H1 (cell line): ENCODE measurements around the gene ARHGAP23. TPM values are rescaled to one million over a fixed set of nuclear protein-coding genes. Genes with fewer than 3 reads are reported as not detected.

Source experiments
- CTCF ChIA-PET: fragments of 300-600 bp; sonication (Branson Sonifier 250); formaldehyde crosslinking; loops from one replicate; lab custom pipeline; 2021; ENCODE audit not compliant: partially characterized antibody; lab: Charles Lee
- POLR2A ChIA-PET: fragments of 300-600 bp; sonication (Branson Sonifier 250); formaldehyde crosslinking; loops from one replicate; lab custom pipeline; 2021; ENCODE audit warnings: inconsistent platforms; ENCODE audit not compliant: partially characterized antibody; lab: Charles Lee
- DNase-seq, 2 experiments: peaks; one replicate each; pipeline versions ENCODE4 v3.0.0 to v3.0.0-alpha.2; 2010 to 2022; ENCODE audit warnings: low spot score in 2 of 2, low read depth in 1 of 2, mixed read lengths in 1 of 2
- FAIRE-seq: peaks from 2 replicates; lab custom pipeline; 2011; peaks lifted over from hg19 to GRCh38; lab: Jason Lieb, UNC
- H2AFZ ChIP-seq: 2 replicates; pipeline ENCODE4 v1.8.1; 2012; ENCODE audit warnings: low read length, inconsistent platforms
- H2AK5ac ChIP-seq: 2 replicates; pipeline ENCODE4 v1.6.1; 2013; ENCODE audit warnings: low read depth, low read length
- H2BK120ac ChIP-seq: replicated peaks from 2 replicates; pipeline ENCODE3; 2013; ENCODE audit warnings: low read depth, low read length, inconsistent platforms
- H2BK12ac ChIP-seq: 2 replicates; pipeline ENCODE4 v1.6.1; 2013; ENCODE audit warnings: low read depth, low read length
- H2BK15ac ChIP-seq: 2 replicates; pipeline ENCODE4 v1.6.1; 2013; ENCODE audit warnings: low read length
- H2BK20ac ChIP-seq: 2 replicates; pipeline ENCODE4 v1.6.1; 2013; ENCODE audit warnings: low read length
- H2BK5ac ChIP-seq: 2 replicates; pipeline ENCODE4 v1.6.1; 2013; ENCODE audit warnings: low read depth, low read length
- H3K14ac ChIP-seq: 2 replicates; pipeline ENCODE4 v1.6.1; 2013; ENCODE audit warnings: inconsistent platforms; ENCODE audit not compliant: insufficient read length
- H3K18ac ChIP-seq: 2 replicates; pipeline ENCODE4 v1.6.1; 2013; ENCODE audit warnings: low read length; ENCODE audit errors: extremely low read depth
- H3K23ac ChIP-seq: 2 replicates; pipeline ENCODE4 v1.6.1; 2013; ENCODE audit warnings: inconsistent platforms; ENCODE audit not compliant: insufficient read length
- H3K23me2 ChIP-seq: 2 replicates; pipeline ENCODE4 v1.6.1; 2013; ENCODE audit warnings: low read depth, low read length
- H3K27ac ChIP-seq: 2 replicates; pipeline ENCODE4 v1.6.1; 2011; ENCODE audit warnings: low read depth, low read length, inconsistent platforms
- H3K27me3 ChIP-seq, 4 experiments: replicated peaks in 1 of 4; 1 replicate in 1 of 4; 2 replicates in 3 of 4; pipeline versions ENCODE4 v1.6.1 to v1.8.1; 2011 to 2013; ENCODE audit warnings: low read length in 3 of 4, mild to moderate bottlenecking in 3 of 4, inconsistent platforms in 2 of 4, mixed read lengths in 2 of 4, moderate library complexity in 1 of 4; ENCODE audit not compliant: control insufficient read depth in 3 of 4, insufficient read depth in 3 of 4; ENCODE audit errors: extremely low read depth in 1 of 4
- H3K36me3 ChIP-seq, 4 experiments: 2 replicates each; pipeline versions ENCODE4 v1.6.1 to v1.8.1; 2011 to 2013; ENCODE audit warnings: mild to moderate bottlenecking in 4 of 4, low read length in 3 of 4, moderate library complexity in 2 of 4, control low read depth in 1 of 4, inconsistent platforms in 1 of 4; ENCODE audit not compliant: insufficient read depth in 4 of 4, control insufficient read depth in 2 of 4
- H3K4ac ChIP-seq: replicated peaks from 2 replicates; pipeline ENCODE3; 2013; ENCODE audit warnings: low read length, low read depth, mixed read lengths, inconsistent platforms; ENCODE audit not compliant: insufficient read length
- H3K4me1 ChIP-seq, 4 experiments: replicated peaks in 1 of 4; 1 replicate in 1 of 4; 2 replicates in 3 of 4; pipeline versions ENCODE4 v1.6.1 to v1.8.1; 2011 to 2013; ENCODE audit warnings: low read length in 3 of 4, inconsistent platforms in 2 of 4, mixed read lengths in 1 of 4; ENCODE audit not compliant: insufficient read depth in 4 of 4, control insufficient read depth in 3 of 4
- H3K4me2 ChIP-seq, 2 experiments: 2 replicates each; pipeline versions ENCODE4 v1.6.1 to v1.8.1; 2011 to 2013; ENCODE audit warnings: low read depth in 2 of 2, low read length in 2 of 2, control low read depth in 1 of 2, inconsistent platforms in 1 of 2, mild to moderate bottlenecking in 1 of 2; ENCODE audit not compliant: insufficient read depth in 1 of 2
- H3K4me3 ChIP-seq, 4 experiments: fragments of 200-600, 300-600 bp in 1 of 4; sonication (generic), shearing (Covaris generic), sonication (Bioruptor Twin) in 1 of 4; 2 replicates each; pipeline versions ENCODE4 v1.5.1 to v1.8.1; 2011 to 2016; ENCODE audit warnings: low read length in 4 of 4, low read depth in 3 of 4, control low read depth in 2 of 4, inconsistent platforms in 2 of 4, mild to moderate bottlenecking in 2 of 4, mixed read lengths in 1 of 4, moderate library complexity in 1 of 4; ENCODE audit not compliant: insufficient read depth in 2 of 4; ENCODE audit errors: extremely low read depth in 1 of 4
- H3K56ac ChIP-seq: replicated peaks from 2 replicates; pipeline ENCODE3; 2013; ENCODE audit warnings: low read depth, mild to moderate bottlenecking, mixed read lengths, low read length, inconsistent platforms; ENCODE audit not compliant: insufficient read length
- H3K79me1 ChIP-seq: 2 replicates; pipeline ENCODE4 v1.6.1; 2013; ENCODE audit warnings: low read depth, low read length, control low read depth
- H3K79me2 ChIP-seq, 2 experiments: 2 replicates each; pipeline versions ENCODE4 v1.6.1 to v1.8.1; 2012 to 2013; ENCODE audit warnings: low read length in 2 of 2, mild to moderate bottlenecking in 2 of 2, inconsistent platforms in 1 of 2; ENCODE audit not compliant: insufficient read depth in 2 of 2, control insufficient read depth in 1 of 2
- H3K9ac ChIP-seq, 4 experiments: replicated peaks in 1 of 4; 1 replicate in 1 of 4; 2 replicates in 3 of 4; pipeline versions ENCODE4 v1.6.1 to v1.8.1; 2011 to 2013; ENCODE audit warnings: low read depth in 3 of 4, low read length in 3 of 4, control low read depth in 2 of 4, mild to moderate bottlenecking in 2 of 4, moderate library complexity in 2 of 4, inconsistent platforms in 1 of 4; ENCODE audit errors: extremely low read depth in 1 of 4
- H3K9me3 ChIP-seq, 2 experiments: 2 replicates each; pipeline versions ENCODE4 v1.6.1 to v1.8.1; 2012 to 2013; ENCODE audit warnings: mild to moderate bottlenecking in 2 of 2, moderate library complexity in 2 of 2, control low read depth in 1 of 2, inconsistent platforms in 1 of 2, low read depth in 1 of 2, low read length in 1 of 2, mixed read lengths in 1 of 2; ENCODE audit not compliant: insufficient read depth in 2 of 2
- H4K20me1 ChIP-seq, 2 experiments: replicated peaks in 1 of 2; 2 replicates each; pipeline versions ENCODE3 to v1.8.1; 2011 to 2013; ENCODE audit warnings: inconsistent platforms in 2 of 2, low read length in 2 of 2, mild to moderate bottlenecking in 1 of 2; ENCODE audit not compliant: insufficient read depth in 2 of 2, control insufficient read depth in 1 of 2
- H4K5ac ChIP-seq: 2 replicates; pipeline ENCODE4 v1.6.1; 2013; ENCODE audit warnings: low read length, low read depth, mixed read lengths, inconsistent platforms; ENCODE audit not compliant: insufficient read length
- H4K8ac ChIP-seq: 2 replicates; pipeline ENCODE4 v1.8.0; 2013; ENCODE audit warnings: mild to moderate bottlenecking, moderate library complexity, low read length, inconsistent platforms; ENCODE audit not compliant: insufficient read depth; ENCODE audit errors: extremely low read depth
- H4K91ac ChIP-seq: replicated peaks from 2 replicates; pipeline ENCODE3; 2013; ENCODE audit warnings: low read length, mixed read lengths, inconsistent platforms; ENCODE audit not compliant: insufficient read length
- ASH2L ChIP-seq: fragments of 200-600, 300-600 bp; sonication (generic); IDR thresholded peaks from one replicate; pipeline ENCODE4 v1.7.1; 2017; ENCODE audit warnings: low read length
- CBX5 ChIP-seq: fragments of 300-800, 300-1000 bp; sonication (generic); IDR thresholded peaks from 2 replicates; pipeline ENCODE4 v1.7.1; 2016; ENCODE audit warnings: antibody characterized with exemption, low read length, low read depth
- KDM5A ChIP-seq: fragments of 200-600 bp; IDR thresholded peaks from 2 replicates; pipeline ENCODE4 v1.7.1; 2012; ENCODE audit warnings: mild to moderate bottlenecking, low read length, inconsistent platforms, mixed read lengths
- SIX5 ChIP-seq: IDR thresholded peaks from 2 replicates; pipeline ENCODE4 v1.6.1; 2011; ENCODE audit warnings: mild to moderate bottlenecking, low read depth, low read length
- WGBS, 2 experiments: shearing (Covaris generic) in 1 of 2; methylation state at CpG; one replicate each; pipeline versions ENCODE4 v1.1.6 to v1.1.7; 2013 to 2015; ENCODE audit warnings: low lambda C conversion rate in 2 of 2, mixed read lengths in 2 of 2, inconsistent platforms in 1 of 2, low coverage in 1 of 2, missing lambda C conversion rate in 1 of 2; ENCODE audit not compliant: insufficient replicate concordance in 2 of 2, insufficient coverage in 1 of 2, insufficient read length in 1 of 2; ENCODE audit errors: extremely low coverage in 1 of 2, missing lambda C conversion rate in 1 of 2; 5-methylcytosine and 5-hydroxymethylcytosine counted together
- polyA plus RNA-seq, 7 experiments: library from polyadenylated mRNA; depleted of rRNA in 3 of 7; stranded (reverse) in 5 of 7; unstranded in 2 of 7; fragments of >200 nt in 5 of 7; fragments of 200-250 nt in 2 of 7; gene quantifications; 1 replicate in 5 of 7; 2 replicates in 1 of 7; 4 replicates in 1 of 7; pipeline versions ENCODE4 v1.2.1 to v1.2.3, GENCODE V29; 2011 to 2013; ENCODE audit warnings: missing spikeins in 2 of 7, mixed read lengths in 2 of 7
- total RNA-seq: library from RNA; stranded (reverse); fragmentation: NEBNext Ultra II Directional; extraction: Animal tissue kit (Norgen Biotek cat#: 25700); gene quantifications from 2 replicates; pipeline ENCODE4 v1.2.1, GENCODE V29; 2021

Gene ARHGAP23
- total and polyA plus RNA-seq, 2 of the 8 experiments (the other 6 are each of a cell fraction or from before 2014, with no cell fraction given): 16.3 to 107 TPM

- no peak overlapping the region for H3K4me3 ChIP-seq
- no peak overlapping the region for H4K91ac ChIP-seq
- no peak overlapping the region for H3K27ac ChIP-seq
- ChIA-PET CTCF (interaction anchor here (0.6 to 3.4 kb wide), 17 partner anchors 9 to 544 kb away, joined by 3 to 11 read pairs (median 4); no protein-coding TSS in a partner anchor), POLR2A (interaction anchor here (0.6 to 3.5 kb wide), 7 partner anchors 10 to 58 kb away, joined by 3 to 30 read pairs (median 4); no protein-coding TSS in a partner anchor)
- H3K4me1 ChIP-seq: peaks cover 0 to 11% (median 5%) of the 10 kb centered on the region in 4 experiments; a peak in 5 of 7 replicates
- no peak for DNase-seq
- peaks cover 9 to 34% of the 10 kb centered on the region in 2 experiments for H4K20me1 ChIP-seq
- H2BK12ac ChIP-seq: no peak overlapping the region
- no peak for FAIRE-seq
- no peak overlapping the region for H3K56ac ChIP-seq
- H3K4ac ChIP-seq: no peak overlapping the region
- H2BK15ac ChIP-seq: no peak overlapping the region
- H3K18ac ChIP-seq: no peak overlapping the region
- no peak overlapping the region for H3K4me2 ChIP-seq
- peaks cover 11 to 58% (median 31%) of the 10 kb centered on the region in 4 experiments for H3K36me3 ChIP-seq
- WGBS, 2 experiments: 85% methylated on average over 7 of the region's 7 CpGs; no CpG with 5 or more reads in 1 of the 2 experiments
- peak overlapping the region; percentile 62 for H4K8ac ChIP-seq
- H2AFZ ChIP-seq: no peak overlapping the region
- no peak overlapping the region for H2BK20ac ChIP-seq
- H3K79me1 ChIP-seq: peaks cover 21% of the 10 kb centered on the region
- no peak overlapping the region for H3K14ac ChIP-seq
- no peaks in the 10 kb centered on the region for H3K27me3 ChIP-seq
- H2BK120ac ChIP-seq: no peak overlapping the region
- H3K23ac ChIP-seq: no peak overlapping the region
- H2AK5ac ChIP-seq: no peak overlapping the region
- H3K9me3 ChIP-seq: no peaks in the 10 kb centered on the region
- H3K23me2 ChIP-seq: no peaks in the 10 kb centered on the region
- H4K5ac ChIP-seq: no peak overlapping the region
- no peak overlapping the region for H2BK5ac ChIP-seq
- H3K79me2 ChIP-seq: peaks cover 4 to 50% of the 10 kb centered on the region in 2 experiments
- no peak overlapping the region for H3K9ac ChIP-seq
- no peak for TF ChIP-seq KDM5A
- no peak for TF ChIP-seq SIX5
- TF ChIP-seq ASH2L: no peak
- no peak for TF ChIP-seq CBX5
Observed at GRCh38 chr17:38461683-38462082, 33.4 kb downstream of the ARHGAP23 start.
